NCI-H2171 treated with DMSO at 0.1 percent for 48 hours (cell line): ENCODE data around the gene CHMP6.

Experiments
- DNase-seq: peaks from one replicate; lab custom pipeline; 2025; lab: John Stamatoyannopoulos, UW

Gene CHMP6

DNA sequence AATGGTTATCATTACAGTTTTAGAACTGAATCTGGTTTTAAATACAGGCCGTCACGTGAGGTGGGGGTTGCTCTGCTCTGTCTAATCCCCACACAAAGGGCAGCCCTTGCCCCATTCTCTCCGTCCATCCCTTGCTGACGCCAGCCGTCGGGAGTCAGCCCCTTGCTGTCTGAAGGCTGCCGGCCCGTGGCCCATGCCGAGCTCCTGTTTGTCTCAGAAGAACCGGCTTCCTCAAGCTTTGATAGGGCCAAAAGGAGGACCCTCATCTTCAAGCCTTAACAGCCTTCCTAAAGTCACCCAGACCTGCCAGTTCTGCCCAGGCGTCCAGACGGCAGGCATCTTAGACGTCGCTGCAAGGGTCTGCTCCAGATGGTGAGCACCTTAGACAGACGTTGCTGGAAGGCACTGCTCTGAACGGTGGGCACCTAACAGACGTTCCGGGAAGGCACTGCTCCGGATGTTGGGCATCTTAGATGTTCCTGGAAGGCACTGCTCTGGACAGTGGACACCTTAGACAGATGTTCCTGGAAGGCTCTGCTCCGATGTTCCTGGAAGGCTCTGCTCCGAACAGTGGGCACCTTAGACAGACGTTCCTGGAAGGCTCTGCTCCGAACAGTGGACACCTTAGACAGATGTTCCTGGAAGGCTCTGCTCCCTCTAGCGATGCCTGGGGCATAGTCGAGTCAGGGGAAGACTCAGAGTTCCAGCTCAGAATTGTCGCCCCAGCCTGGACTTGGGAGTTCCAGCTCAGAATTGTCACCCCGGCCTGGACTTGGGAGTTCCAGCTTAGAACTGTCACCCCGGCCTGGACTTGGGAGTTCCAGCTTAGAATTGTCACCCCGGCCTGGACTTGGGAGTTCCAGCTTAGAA is 35.1 kb upstream of the CHMP6 start:
- DNase-seq, result no peak

DNA sequence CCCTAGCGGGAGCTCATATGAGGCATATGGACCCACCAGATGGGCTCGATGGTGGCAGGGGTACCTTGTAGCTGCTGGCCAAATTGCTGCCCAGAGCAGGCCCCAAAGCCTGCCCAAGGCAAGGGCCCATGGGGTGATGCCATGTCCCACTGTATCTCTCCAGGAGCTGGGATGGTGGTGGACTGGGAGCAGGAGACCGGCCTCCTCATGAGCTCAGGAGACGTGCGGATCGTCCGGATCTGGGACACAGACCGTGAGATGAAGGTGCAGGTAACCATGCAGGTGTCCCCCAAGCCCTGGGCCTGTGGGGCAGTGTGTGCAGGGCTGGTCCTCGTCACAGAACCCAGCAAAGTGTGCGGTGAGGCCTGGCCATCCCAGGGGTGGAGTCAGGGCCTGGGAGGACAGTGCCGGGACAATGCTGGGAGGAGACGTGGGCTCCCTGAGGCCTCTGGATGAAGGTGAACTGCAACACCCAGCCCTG is 34.1 kb upstream of the CHMP6 start:
- no peak for DNase-seq

DNA sequence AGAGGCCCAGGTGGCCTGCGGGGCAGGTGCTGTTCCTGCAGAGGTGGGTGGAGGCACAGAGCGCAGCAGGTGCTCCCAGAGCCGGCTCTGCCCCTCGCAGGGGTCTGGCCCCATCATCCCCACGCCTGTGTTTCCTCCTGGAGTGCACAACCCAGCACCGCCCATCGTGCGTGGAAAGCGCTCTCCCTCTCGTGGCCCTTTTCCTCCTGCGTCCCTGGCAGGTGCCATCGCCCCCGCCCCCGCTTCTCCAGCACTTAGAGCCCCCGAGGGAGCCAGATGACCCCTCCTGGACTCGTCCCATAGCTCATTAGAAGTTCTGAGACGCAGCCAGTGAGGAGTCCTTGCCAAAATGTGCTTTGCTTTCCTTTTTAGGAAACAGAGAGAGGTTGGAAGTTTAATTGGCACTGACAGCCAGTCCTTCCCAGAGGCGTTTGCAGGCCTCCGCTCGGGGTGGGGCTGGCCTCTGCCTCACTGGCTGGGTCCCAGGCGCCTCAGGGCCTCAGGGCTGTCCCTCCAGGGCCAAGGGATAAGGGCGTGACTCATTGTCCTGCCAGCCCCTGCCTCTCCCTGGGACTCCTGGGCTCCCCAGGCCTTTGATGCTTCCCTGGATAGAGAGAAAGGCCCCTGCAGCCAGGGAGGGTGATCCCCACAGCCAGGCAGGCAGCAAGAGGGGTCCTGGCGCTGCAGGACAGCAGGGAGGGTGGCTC is 32.2 kb upstream of the CHMP6 start:
- DNase-seq, result no peak

DNA sequence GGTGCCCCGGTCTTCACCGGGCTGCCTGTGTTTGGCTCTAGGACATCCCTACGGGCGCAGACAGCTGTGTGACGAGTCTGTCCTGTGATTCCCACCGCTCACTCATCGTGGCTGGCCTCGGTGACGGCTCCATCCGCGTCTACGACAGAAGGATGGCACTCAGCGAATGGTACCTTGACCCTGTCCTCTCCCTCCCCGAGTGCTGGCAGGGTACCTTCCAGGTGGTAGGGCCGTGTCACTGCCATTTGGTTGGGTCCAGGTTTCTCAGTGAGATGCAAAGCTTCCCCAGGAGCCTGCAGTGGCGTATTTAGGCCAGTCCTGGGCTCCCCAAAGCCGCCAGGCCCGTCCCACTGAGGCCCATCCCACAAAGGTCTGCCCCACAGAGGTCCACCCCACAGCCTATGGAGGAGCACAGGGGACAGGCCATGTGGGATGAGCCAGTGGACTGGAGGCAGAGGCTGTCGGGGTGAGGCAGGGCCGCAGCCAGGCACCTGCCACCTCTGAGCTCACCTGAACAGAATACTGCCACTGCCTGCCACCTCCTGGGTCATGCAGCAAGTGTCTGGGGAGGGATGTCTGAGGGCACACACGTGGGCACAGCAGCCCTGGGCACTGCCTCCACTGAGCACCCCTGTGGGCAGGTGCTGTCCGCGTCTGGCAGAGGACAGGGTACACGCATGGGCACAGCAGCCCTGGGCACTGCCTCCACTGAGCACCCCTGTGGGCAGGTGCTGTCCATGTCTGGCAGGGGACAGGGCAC is 31.4 kb upstream of the CHMP6 start:
- no peak for DNase-seq

DNA sequence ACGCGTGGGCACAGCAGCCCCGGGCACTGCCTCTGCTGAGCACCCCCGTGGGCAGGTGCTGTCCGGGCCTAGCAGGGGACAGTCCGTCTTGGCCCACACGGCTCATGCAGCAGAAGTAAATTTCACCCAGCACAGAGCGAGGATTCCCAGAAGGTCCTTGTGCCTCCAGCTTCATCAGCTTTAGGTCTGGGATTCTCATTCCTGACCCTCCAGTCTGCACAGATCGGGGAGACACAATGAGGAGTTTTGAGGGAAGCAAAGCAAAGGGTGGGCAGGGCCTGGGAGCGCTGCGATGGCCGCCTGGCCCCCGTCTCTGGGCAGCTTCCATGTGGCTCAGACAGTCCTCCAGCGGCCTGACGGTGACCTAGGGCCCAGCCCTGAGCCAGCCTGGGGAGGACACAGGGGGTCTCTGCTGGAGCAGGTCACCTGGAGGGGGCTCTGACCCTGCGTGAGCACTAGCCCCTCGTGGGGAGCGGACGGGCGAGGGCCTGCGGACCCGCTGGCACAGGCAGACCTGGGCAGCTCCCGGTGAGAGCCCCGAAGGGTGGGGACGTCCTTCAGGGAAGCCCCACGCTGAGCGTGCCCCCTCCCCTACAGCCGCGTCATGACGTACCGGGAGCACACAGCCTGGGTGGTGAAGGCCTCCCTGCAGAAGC is 30.7 kb upstream of the CHMP6 start:
- DNase-seq, result no peak

DNA sequence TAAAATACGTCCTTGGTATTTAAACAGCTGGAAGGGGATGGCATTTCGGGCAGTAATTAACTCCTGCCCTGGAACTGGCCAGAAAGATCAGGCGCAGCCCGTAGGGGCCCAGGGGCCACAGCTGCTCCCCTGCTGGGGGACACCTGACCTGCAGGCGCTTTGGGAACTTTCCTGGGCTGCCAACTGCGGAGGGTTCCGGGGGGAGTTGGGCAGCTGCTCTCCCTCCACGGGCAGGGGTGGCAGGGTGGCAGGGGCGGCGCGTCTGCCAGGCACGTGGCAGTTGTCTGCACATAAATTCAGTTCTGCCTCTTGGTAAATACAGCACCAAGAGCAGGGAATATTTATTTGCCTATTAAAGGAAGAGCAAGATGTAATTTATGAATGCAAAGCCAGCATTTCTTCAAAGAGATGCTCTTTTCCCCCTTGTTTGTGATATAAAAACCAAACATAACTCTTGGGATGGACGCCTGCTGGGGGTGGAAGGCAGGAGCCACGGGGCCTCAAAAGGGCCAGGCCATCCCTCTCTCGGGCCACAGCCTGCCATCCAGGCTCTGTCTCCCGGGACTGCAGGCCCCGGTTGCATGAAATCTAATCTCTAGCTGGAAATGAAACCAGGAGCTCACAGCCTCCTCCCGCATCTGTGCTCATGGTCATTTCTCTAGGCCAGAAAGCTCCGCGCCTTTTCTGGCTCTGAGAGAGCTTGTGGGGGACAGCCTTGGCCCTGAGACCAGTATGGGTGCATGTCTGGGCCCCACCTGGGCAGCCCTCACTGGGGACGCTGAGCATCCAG is 29.9 kb upstream of the CHMP6 start:
- DNase-seq, result peak; percentile 52

DNA sequence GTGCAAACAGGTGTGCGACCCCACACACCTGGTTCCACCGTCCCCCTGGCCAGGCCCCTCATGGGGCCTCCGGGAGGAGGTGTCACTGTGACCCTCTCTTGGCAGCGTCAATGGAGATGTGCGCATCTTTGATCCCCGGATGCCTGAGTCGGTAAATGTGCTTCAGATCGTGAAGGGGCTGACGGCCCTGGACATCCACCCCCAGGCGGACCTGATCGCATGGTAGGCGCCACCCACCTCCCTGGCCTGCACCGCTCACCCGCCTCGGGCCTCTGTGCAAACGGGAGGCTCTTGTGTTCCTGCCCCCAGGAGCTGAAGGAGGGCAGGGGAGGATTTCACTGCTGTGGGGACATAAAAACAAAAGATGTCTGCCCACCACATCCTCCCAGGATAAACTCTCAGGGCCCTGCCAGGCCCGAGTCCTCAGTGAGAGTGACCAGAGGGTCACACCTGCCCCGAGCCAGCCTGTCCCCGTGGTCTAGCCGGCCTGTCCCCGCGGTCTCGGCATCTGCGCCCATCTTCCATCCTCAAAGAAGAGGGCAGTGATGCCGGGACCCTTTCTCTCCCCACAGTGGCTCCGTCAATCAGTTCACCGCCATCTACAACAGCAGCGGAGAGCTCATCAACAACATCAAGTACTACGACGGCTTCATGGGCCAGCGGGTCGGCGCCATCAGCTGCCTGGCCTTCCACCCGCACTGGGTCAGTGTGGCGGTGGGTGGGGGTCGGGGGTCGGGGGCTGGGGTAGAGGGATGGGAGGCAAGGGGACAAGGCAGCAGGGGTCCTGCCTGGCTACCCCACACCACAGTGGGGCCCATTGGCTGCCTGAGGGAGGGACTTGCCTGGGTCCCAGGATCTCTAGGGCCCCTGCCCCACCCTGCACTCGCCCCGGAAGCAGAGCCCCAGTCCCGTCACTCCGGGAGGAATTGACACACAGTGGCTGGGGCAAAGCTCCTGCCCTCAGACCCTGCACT is 29.0 kb upstream of the CHMP6 start:
- no peak for DNase-seq

DNA sequence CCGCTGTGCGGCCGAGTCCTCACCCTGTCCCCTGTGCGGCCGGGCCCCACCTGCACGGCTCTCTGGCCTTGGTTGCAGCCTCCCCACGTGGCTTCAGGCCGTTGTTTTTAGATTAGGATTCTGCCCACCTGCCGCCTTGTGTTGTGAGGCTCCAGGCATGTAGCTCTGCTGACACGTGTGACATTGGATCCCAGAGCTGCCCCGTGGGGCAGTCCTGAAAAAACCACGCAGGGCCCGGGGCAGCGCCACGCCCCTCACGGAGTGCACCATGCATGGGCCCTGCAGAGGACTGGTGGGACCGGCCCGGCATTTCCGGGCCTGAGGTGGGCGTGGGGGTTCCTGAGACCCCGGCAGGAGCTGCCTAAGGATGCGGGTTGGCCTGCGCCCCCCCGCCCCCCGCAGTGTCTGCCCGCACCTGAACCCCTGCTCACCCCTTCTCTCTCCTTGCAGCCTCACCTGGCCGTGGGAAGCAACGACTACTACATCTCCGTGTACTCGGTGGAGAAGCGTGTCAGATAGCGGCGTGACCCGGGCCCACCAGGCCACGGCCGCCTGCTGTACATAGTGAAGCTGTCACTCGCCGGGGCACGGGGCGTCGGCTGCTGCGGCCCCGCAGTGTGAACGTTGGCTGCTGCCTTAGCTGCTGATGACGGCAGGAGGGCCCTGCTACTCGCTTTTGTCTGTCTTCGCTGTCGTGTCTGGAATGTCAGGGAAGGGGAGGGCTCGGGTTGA is 27.7 kb upstream of the CHMP6 start:
- peak; percentile 6 for DNase-seq

DNA sequence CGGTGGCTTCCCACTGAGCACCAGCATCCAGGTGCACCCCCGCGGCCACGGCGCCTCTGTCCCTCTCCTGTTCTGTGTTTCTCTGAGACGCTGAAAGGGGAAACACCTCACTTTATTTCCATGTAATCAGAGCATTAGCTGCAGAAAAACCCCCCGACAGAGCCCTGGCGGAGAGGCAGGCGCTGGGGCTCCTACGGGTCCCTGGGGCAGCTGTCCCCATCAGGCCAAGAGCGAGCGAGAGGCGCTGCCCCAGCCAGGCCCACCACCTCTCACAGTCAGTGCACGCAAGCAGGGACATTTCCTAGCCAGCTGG is 27.1 kb upstream of the CHMP6 start:
- no peak for DNase-seq

DNA sequence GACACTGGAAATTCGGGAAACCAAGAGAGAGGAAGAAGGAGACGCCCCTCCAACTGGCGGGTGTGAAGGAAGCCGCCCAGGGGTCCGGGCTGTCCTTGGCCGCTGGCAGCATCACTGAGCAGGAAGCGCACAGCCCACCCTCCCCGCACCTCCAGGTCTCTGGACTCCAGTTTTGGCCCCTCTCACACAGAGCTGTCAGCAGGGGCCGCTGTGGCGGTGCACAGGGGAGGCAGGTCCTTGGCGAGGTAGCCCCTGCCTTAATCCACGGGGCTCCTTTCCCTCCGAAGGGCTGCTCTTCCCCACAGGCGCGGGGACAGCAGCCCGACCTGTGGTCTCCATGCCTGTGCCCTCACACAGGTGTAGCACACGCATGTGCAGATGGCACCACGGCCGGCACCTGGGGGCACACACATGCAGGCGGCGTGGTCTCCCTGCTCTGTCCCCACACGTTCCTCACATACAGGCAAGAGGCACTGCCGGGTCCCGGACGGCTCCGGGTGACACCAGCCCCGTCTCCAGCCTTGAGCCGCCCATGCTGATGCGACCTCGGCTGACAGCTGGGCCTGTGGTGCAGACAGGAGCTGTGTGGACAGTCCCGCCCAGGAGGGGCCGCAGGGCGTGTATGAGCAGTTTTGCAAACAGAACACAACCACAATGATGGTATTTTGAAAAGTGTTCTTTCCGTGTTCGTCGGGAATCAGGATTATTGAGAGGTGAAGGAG is 26.6 kb upstream of the CHMP6 start:
- DNase-seq, result no peak

DNA sequence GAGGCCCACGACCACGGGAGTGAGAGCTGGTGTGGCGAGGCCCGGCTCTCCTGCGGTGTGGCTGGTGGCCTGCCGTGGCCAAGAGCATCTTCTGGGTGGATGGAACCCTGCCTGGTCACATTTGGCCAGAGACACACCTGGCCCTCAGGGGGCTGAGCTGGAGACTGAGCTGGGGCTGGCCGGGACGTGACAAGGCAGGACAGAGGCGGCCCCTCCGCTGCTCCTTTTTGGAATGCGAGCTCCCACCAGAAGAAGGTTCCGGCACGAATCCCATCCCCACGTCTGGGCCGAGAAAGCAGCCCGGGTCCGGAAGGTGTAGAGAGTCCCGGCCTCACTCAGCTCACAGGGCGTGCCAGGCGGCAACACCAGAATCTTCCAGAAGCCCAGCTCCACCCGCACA is 26.0 kb upstream of the CHMP6 start:
- no peak for DNase-seq

DNA sequence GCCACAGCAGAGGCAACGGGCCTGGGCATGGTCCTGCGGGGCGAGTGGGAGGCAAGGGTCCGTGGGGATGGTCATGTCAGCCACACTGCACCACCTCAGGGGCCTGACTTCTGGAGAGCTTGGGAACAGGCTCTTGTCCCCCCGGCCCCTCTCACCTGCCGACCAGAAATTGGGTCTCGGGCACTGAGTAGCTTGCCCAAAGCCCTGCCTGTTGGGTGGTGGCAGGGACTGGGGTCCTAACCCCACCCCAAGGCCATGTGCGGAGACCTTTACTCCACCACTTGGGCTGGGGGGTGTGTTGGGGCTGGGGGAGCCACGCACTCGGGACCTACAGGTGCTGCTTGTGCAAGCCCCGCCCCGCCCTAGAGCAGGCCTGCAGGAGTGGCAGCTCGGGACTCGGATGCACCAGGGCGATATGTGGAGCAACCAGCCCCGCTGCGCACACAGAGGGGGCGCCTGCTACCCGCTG is 24.2 kb upstream of the CHMP6 start:
- no peak for DNase-seq

DNA sequence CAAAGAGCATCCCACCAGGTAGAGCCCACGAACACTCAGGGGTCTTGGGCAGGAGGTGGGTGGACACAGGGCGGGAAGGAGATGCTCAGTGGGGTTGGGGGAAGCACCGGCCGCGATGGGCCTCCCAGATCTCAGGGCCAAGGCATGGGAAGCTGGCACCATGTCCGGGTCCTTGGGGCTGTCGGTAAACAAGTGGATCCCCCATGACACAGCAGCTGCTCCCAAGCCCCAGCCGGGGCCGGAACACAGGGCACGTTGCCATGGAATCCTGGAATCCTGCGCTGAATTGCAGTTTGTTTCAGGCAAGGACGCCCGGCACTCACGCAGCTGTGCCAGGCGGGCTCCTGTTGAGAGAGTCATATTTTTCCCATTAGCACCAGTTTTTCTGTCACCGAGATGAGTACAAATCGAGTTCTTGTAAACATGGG is 23.0 kb upstream of the CHMP6 start:
- peak; percentile 75 for DNase-seq

DNA sequence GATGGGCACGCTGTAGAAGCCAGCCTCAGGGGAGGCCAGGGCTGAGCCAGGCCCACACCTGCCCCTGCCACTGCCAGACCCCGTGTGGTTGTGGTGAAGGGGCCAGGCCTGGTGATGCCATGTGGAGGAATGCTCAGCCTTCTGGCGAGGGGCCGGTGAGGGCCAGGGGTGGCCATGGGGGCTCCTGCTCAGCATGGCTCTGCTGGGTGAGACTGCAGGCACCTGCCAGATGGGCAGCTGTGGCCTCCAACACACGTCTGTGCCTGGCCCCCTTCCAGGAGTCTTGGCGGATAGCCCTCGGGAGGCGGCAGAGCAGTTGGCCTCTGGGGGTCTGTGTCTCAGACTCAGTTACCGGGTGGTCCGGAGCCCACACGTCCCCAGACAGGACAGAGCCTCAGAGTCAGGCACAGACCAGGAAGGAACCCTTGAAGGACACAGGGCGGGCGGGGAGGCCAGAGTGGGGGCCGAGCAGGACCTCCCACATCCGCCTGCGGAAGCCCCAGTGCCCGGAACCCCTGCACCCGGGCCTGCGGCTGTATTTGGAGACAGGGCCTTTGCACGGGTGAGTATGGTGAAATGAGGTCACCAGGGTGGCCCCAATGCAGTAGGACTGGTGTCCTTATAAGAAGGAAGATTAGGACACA is 22.5 kb upstream of the CHMP6 start:
- no peak for DNase-seq

DNA sequence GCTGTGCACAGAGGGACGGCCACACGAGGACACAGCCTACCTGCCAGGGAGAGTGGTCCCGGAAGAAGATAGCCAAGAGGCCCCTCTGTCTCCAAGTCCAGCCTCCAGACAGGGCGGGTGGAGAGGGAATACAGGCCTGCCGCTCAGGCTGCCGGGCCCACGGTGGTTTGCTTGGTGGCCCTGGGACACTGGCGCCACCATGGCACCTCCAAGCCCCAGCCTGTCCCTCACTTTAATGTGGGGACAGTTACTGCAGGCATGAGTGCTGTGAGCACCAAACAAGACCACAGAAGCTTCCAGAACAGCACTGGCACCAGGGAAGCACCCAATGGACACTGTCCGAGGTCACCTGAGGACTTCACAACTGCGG is 22.0 kb upstream of the CHMP6 start:
- no peak for DNase-seq

DNA sequence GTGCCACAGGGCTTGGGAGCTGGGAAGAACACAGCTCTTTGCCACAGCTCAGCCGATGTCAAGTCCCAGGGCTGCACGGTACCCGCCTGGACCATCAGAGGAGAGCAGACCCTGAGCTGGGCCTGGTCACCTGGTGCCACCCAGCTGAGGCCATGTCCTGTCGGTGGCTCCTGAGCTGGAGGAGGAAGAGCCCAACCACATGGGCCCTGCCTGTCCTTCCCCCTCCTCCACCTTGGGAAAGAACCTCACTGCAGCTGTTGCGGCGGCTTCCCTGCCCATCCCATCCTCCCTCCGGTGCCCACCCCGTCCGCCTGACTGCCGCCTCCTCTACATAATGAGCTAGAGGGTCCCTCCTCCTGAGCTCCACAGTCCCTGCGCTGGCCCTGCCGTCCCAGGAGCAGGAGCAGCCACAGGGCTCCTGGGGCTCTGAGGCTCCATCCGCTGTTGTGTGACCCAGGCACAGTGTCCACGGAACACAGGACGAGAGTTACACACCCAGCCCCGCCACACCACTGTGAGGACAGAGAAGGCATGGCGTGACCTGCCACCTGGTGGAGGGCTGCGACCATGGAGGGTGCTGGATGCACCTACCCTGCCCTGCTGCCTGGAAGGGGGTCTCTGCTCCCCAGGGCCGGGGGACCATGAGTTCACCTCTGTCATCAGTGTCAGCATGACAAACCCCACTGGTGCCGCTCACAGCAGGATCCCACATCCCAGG is 21.4 kb upstream of the CHMP6 start:
- peak; percentile 13 for DNase-seq
